MM.1S (cell line): ENCODE measurements around the gene FUS.

Source experiments
- DNase-seq: peaks from one replicate; pipeline ENCODE4 v3.0.0-alpha.2; 2015
- H2AFZ ChIP-seq: fragments of 300-600 bp; sonication (generic); 2 replicates; pipeline ENCODE4 v1.6.0; 2016; ENCODE audit warnings: antibody characterized with exemption, low read length
- H3F3A ChIP-seq: fragments of 300-600 bp; sonication (generic); 2 replicates; pipeline ENCODE4 v1.6.1; 2016; ENCODE audit warnings: mild to moderate bottlenecking, antibody characterized with exemption, low read length, moderate library complexity, mixed read lengths; ENCODE audit not compliant: insufficient read depth
- H3K27ac ChIP-seq: fragments of 300-600 bp; sonication (generic); 2 replicates; pipeline ENCODE4 v1.5.1; 2016; ENCODE audit warnings: mild to moderate bottlenecking, low read length
- H3K27me3 ChIP-seq: fragments of 300-600 bp; sonication (generic); replicated peaks from 2 replicates; pipeline ENCODE4 v1.6.0; 2016; ENCODE audit warnings: low read length; ENCODE audit not compliant: insufficient read depth
- H3K36me3 ChIP-seq: fragments of 300-600 bp; sonication (generic); replicated peaks from 2 replicates; pipeline ENCODE4 v1.6.1; 2016; ENCODE audit warnings: mild to moderate bottlenecking, low read length, mixed read lengths; ENCODE audit not compliant: insufficient read depth
- H3K4me1 ChIP-seq: fragments of 300-600 bp; sonication (generic); 2 replicates; pipeline ENCODE4 v1.6.1; 2016; ENCODE audit warnings: low read length, mixed read lengths
- H3K4me2 ChIP-seq: fragments of 300-600 bp; sonication (generic); 2 replicates; pipeline ENCODE4 v1.6.0; 2016; ENCODE audit warnings: low read depth, low read length
- H3K4me3 ChIP-seq: fragments of 300-600 bp; sonication (generic); 2 replicates; pipeline ENCODE4 v1.5.1; 2016; ENCODE audit warnings: low read length, mixed read lengths
- H3K79me2 ChIP-seq: fragments of 300-600 bp; sonication (generic); 2 replicates; pipeline ENCODE4 v1.6.1; 2016; ENCODE audit warnings: mixed run types, low read length, mixed read lengths
- H3K9ac ChIP-seq: fragments of 300-600 bp; sonication (generic); 2 replicates; pipeline ENCODE4 v1.6.1; 2016; ENCODE audit warnings: low read length, mixed read lengths
- H3K9me2 ChIP-seq: fragments of 300-600 bp; sonication (generic); replicated peaks from 2 replicates; pipeline ENCODE4 v1.6.1; 2016; ENCODE audit warnings: mild to moderate bottlenecking, low read length, mixed read lengths; ENCODE audit not compliant: insufficient read depth
- H3K9me3 ChIP-seq: fragments of 300-600 bp; sonication (generic); replicated peaks from 2 replicates; pipeline ENCODE4 v1.6.1; 2016; ENCODE audit warnings: mild to moderate bottlenecking, low read length, mixed read lengths; ENCODE audit not compliant: insufficient read depth
- H4K20me1 ChIP-seq: fragments of 300-600 bp; sonication (generic); 2 replicates; pipeline ENCODE4 v1.6.1; 2016; ENCODE audit warnings: mild to moderate bottlenecking, low read length, moderate library complexity, mixed read lengths; ENCODE audit not compliant: insufficient read depth
- CTCF ChIP-seq: fragments of 300-600 bp; sonication (generic); IDR thresholded peaks from 2 replicates; pipeline ENCODE4 v1.5.1; 2016; ENCODE audit warnings: antibody characterized with exemption, low read length, mixed read lengths
- EZH2 ChIP-seq: fragments of 300-600 bp; sonication (generic); optimal IDR thresholded peaks from 2 replicates; pipeline ENCODE3; 2017; ENCODE audit warnings: low read depth, mild to moderate bottlenecking, antibody characterized with exemption, low read length, mixed read lengths
- EZH2phosphoT487 ChIP-seq: fragments of 300-600 bp; sonication (generic); IDR thresholded peaks from 2 replicates; pipeline ENCODE4 v1.6.1; 2018; ENCODE audit warnings: antibody characterized with exemption, low read length

Gene FUS

GRCh38 chr16:31131841-31132271 lies 48.1 kb upstream of the FUS start:
- H2AFZ ChIP-seq = no peak overlapping the region
- no peaks in the 10 kb centered on the region for H3K79me2 ChIP-seq
- H3K4me2 ChIP-seq = no peak overlapping the region
- H3K27ac ChIP-seq = no peak overlapping the region
- no peak overlapping the region for H3K4me3 ChIP-seq
- no peaks in the 10 kb centered on the region for H4K20me1 ChIP-seq
- H3K36me3 ChIP-seq = no peaks in the 10 kb centered on the region
- H3K9me2 ChIP-seq = no peaks in the 10 kb centered on the region
- no peaks in the 10 kb centered on the region for H3K27me3 ChIP-seq
- H3K4me1 ChIP-seq = no peaks in the 10 kb centered on the region
- TF ChIP-seq EZH2 = no peak
- no peak for TF ChIP-seq EZH2phosphoT487
- no peak for TF ChIP-seq CTCF
- no peaks in the 10 kb centered on the region for H3F3A ChIP-seq
- no peak overlapping the region for H3K9ac ChIP-seq
- DNase-seq = no peak
- H3K9me3 ChIP-seq = no peaks in the 10 kb centered on the region

- Histone ChIP-seq H3K36me3 (no peaks in the 10 kb centered on the region), H3K4me2 (no peak overlapping the region), H3K9ac (no peak overlapping the region), H4K20me1 (no peaks in the 10 kb centered on the region), H3K4me3 (no peak overlapping the region), H3K9me2 (no peaks in the 10 kb centered on the region), H3K4me1 (no peaks in the 10 kb centered on the region), H3K27me3 (no peaks in the 10 kb centered on the region), H2AFZ (no peak overlapping the region), H3K79me2 (no peaks in the 10 kb centered on the region), H3K27ac (no peak overlapping the region), H3K9me3 (no peaks in the 10 kb centered on the region), H3F3A (no peaks in the 10 kb centered on the region)
- TF ChIP-seq CTCF (no peak), EZH2 (no peak), EZH2phosphoT487 (no peak)
- no peak for DNase-seq
Observed at GRCh38 chr16:31132303-31132979, 47.5 kb upstream of the FUS start.

GRCh38 chr16:31133046-31133501 lies 46.9 kb upstream of the FUS start:
- no peak for DNase-seq
- Histone ChIP-seq H3K9me2 (no peaks in the 10 kb centered on the region), H3K9me3 (no peaks in the 10 kb centered on the region), H3K27ac (no peak overlapping the region), H3K36me3 (no peaks in the 10 kb centered on the region), H4K20me1 (no peaks in the 10 kb centered on the region), H3K79me2 (no peaks in the 10 kb centered on the region), H3K27me3 (no peaks in the 10 kb centered on the region), H3K4me2 (no peak overlapping the region), H3F3A (no peaks in the 10 kb centered on the region), H3K9ac (no peak overlapping the region), H2AFZ (no peak overlapping the region), H3K4me3 (no peak overlapping the region), H3K4me1 (no peaks in the 10 kb centered on the region)
- TF ChIP-seq EZH2phosphoT487 (no peak), EZH2 (no peak), CTCF (no peak)
